SK-N-SH (cell line): Measurements from ENCODE around the gene RARG. TPM values are rescaled to one million over a fixed set of nuclear protein-coding genes. Genes with fewer than 3 reads are reported as not detected.

ENCODE experiments used
- CTCF ChIA-PET: fragments of 300-600, 350-600 bp; formaldehyde crosslinking; extraction: SDS; loops from one replicate; lab custom pipeline; 2021; lab: Yijun Ruan, JAX
- POLR2A ChIA-PET: fragments of 350-600 bp; sonication (Branson Sonifier 250); formaldehyde crosslinking; extraction: SDS; loops from one replicate; lab custom pipeline; 2020; ENCODE audit warnings: antibody characterized with exemption, inconsistent platforms; lab: Yijun Ruan, JAX
- DNase-seq: peaks from one replicate; pipeline ENCODE4 v3.0.0; 2012
- H2AFZ ChIP-seq: fragments of 200-600 bp; sonication (generic); 2 replicates; pipeline ENCODE4 v1.8.1; 2016; ENCODE audit warnings: antibody characterized with exemption, mild to moderate bottlenecking, low read depth
- H3F3A ChIP-seq: fragments of 200-600 bp; sonication (generic); replicated peaks from 2 replicates; pipeline ENCODE3; 2016; ENCODE audit warnings: antibody characterized with exemption, mild to moderate bottlenecking; ENCODE audit not compliant: insufficient read depth
- H3K27ac ChIP-seq, 2 experiments: fragments of 200-500 bp in 1 of 2; fragments of 200-600 bp in 1 of 2; sonication (Bioruptor generic) in 1 of 2; sonication (generic), shearing (Covaris generic) in 1 of 2; 2 replicates each; pipeline versions ENCODE4 v1.5.1 to v1.6.1; 2014 to 2016; ENCODE audit warnings: low read depth in 2 of 2, inconsistent platforms in 1 of 2, low read length in 1 of 2, mild to moderate bottlenecking in 1 of 2, mixed read lengths in 1 of 2
- H3K27me3 ChIP-seq: fragments of 200-600 bp; sonication (generic), shearing (Covaris generic); 2 replicates; pipeline ENCODE4 v1.6.1; 2016; ENCODE audit warnings: mixed run types; ENCODE audit not compliant: insufficient read depth
- H3K36me3 ChIP-seq, 2 experiments: fragments of 200-500 bp in 1 of 2; fragments of 200-600 bp in 1 of 2; sonication (Bioruptor generic) in 1 of 2; sonication (generic) in 1 of 2; replicated peaks in 1 of 2; 2 replicates each; pipeline versions ENCODE3 to v1.5.1; 2014 to 2016; ENCODE audit warnings: low read length in 1 of 2, mild to moderate bottlenecking in 1 of 2; ENCODE audit not compliant: insufficient read depth in 2 of 2, control insufficient read depth in 1 of 2
- H3K4me1 ChIP-seq, 2 experiments: fragments of 200-500 bp in 1 of 2; fragments of 200-600 bp in 1 of 2; sonication (Bioruptor generic) in 1 of 2; sonication (generic), shearing (Covaris generic) in 1 of 2; 2 replicates each; pipeline versions ENCODE4 v1.5.1 to v1.6.1; 2014 to 2016; ENCODE audit warnings: low read depth in 1 of 2, low read length in 1 of 2, mixed run types in 1 of 2; ENCODE audit not compliant: insufficient read depth in 2 of 2, control insufficient read depth in 1 of 2
- H3K4me2 ChIP-seq: fragments of 200-600 bp; sonication (generic), shearing (Covaris generic); 2 replicates; pipeline ENCODE4 v1.6.1; 2017; ENCODE audit warnings: mixed run types
- H3K4me3 ChIP-seq, 2 experiments: fragments of 200-500 bp in 1 of 2; fragments of 200-600 bp in 1 of 2; sonication (Bioruptor generic) in 1 of 2; sonication (generic), shearing (Covaris generic) in 1 of 2; 2 replicates each; pipeline versions ENCODE4 v1.5.1 to v1.8.1; 2014 to 2016; ENCODE audit warnings: low read depth in 2 of 2, inconsistent platforms in 1 of 2, low read length in 1 of 2, mild to moderate bottlenecking in 1 of 2, mixed read lengths in 1 of 2, moderate library complexity in 1 of 2
- H3K79me2 ChIP-seq: fragments of 200-600 bp; sonication (generic); 2 replicates; pipeline ENCODE4 v1.8.1; 2017; ENCODE audit warnings: mild to moderate bottlenecking; ENCODE audit not compliant: insufficient read depth
- H3K9ac ChIP-seq: fragments of 200-600 bp; sonication (generic); 2 replicates; pipeline ENCODE4 v1.6.1; 2017; ENCODE audit warnings: mixed run types
- H3K9me2 ChIP-seq: fragments of 200-600 bp; sonication (generic); 2 replicates; pipeline ENCODE4 v1.6.1; 2017; ENCODE audit warnings: mixed run types
- H3K9me3 ChIP-seq: fragments of 200-600 bp; sonication (generic); 2 replicates; pipeline ENCODE4 v1.6.1; 2017; ENCODE audit warnings: mixed run types, mild to moderate bottlenecking, moderate library complexity
- H4K20me1 ChIP-seq: fragments of 200-600 bp; sonication (generic); 2 replicates; pipeline ENCODE4 v1.6.1; 2017; ENCODE audit warnings: mild to moderate bottlenecking, mixed run types; ENCODE audit not compliant: insufficient read depth
- CHD2 ChIP-seq: fragments of 150-350 bp; IDR thresholded peaks from 2 replicates; pipeline ENCODE4 v1.6.1; 2018; ENCODE audit warnings: low read length; ENCODE audit not compliant: partially characterized antibody
- ELF1 ChIP-seq: IDR thresholded peaks from 2 replicates; pipeline ENCODE4 v1.4.0; 2012
- EP300 ChIP-seq, 2 experiments: IDR thresholded peaks; 2 replicates each; pipeline versions ENCODE4 v1.4.0 to v1.6.1; 2012; ENCODE audit warnings: borderline replicate concordance in 1 of 2, low read depth in 1 of 2, low read length in 1 of 2
- EZH2phosphoT487 ChIP-seq: fragments of 200-600 bp; sonication (generic); IDR thresholded peaks from 2 replicates; pipeline ENCODE4 v1.6.1; 2017; ENCODE audit warnings: low read depth, mixed run types, mild to moderate bottlenecking, antibody characterized with exemption, moderate library complexity, borderline replicate concordance
- FOSL2 ChIP-seq: IDR thresholded peaks from 2 replicates; pipeline ENCODE4 v1.4.0; 2012; ENCODE audit warnings: low read depth, mild to moderate bottlenecking, moderate library complexity, borderline replicate concordance
- FOXJ3 ChIP-seq: sonication (generic); formaldehyde crosslinking; IDR thresholded peaks from 2 replicates; pipeline ENCODE4 v1.5.1; 2020; ENCODE audit warnings: mild to moderate bottlenecking, missing genetic modification reagents
- FOXM1 ChIP-seq: IDR thresholded peaks from 2 replicates; pipeline ENCODE4 v1.4.0; 2012; ENCODE audit warnings: low read depth, mild to moderate bottlenecking
- GABPA ChIP-seq: IDR thresholded peaks from 2 replicates; pipeline ENCODE4 v1.4.0; 2012; ENCODE audit warnings: low read depth, mild to moderate bottlenecking
- GATA2 ChIP-seq: sonication (generic); formaldehyde crosslinking; IDR thresholded peaks from 2 replicates; pipeline ENCODE4 v1.5.0; 2020; ENCODE audit warnings: mild to moderate bottlenecking, missing genetic modification reagents
- JUND ChIP-seq: IDR thresholded peaks from 2 replicates; pipeline ENCODE4 v1.4.0; 2012
- MEF2A ChIP-seq: IDR thresholded peaks from 2 replicates; pipeline ENCODE4 v1.4.0; 2012; ENCODE audit warnings: low read depth, borderline replicate concordance
- NRF1 ChIP-seq: IDR thresholded peaks from 2 replicates; pipeline ENCODE4 v1.6.1; 2012; ENCODE audit warnings: low read depth, mild to moderate bottlenecking, low read length
- RXRA ChIP-seq: IDR thresholded peaks from 2 replicates; pipeline ENCODE4 v1.4.0; 2012; ENCODE audit warnings: low read depth, mild to moderate bottlenecking, borderline replicate concordance
- SIN3A ChIP-seq: IDR thresholded peaks from 2 replicates; pipeline ENCODE4 v1.6.1; 2012; ENCODE audit warnings: low read depth, mild to moderate bottlenecking, low read length, moderate library complexity, borderline replicate concordance
- TAF1 ChIP-seq: IDR thresholded peaks from 2 replicates; pipeline ENCODE4 v1.6.1; 2012; ENCODE audit warnings: low read depth, mild to moderate bottlenecking, low read length, moderate library complexity, borderline replicate concordance
- TCF12 ChIP-seq: IDR thresholded peaks from 2 replicates; pipeline ENCODE4 v1.4.0; 2012
- TEAD4 ChIP-seq: IDR thresholded peaks from 2 replicates; pipeline ENCODE4 v1.4.0; 2012; ENCODE audit warnings: mild to moderate bottlenecking, borderline replicate concordance; ENCODE audit not compliant: insufficient read depth
- YY1 ChIP-seq: IDR thresholded peaks from 2 replicates; pipeline ENCODE4 v1.4.0; 2012; ENCODE audit warnings: low read depth, mild to moderate bottlenecking
- WGBS: methylation state at CpG from one replicate; pipeline ENCODE4 v1.1.6; 2017; ENCODE audit warnings: low lambda C conversion rate; 5-methylcytosine and 5-hydroxymethylcytosine counted together
- polyA plus RNA-seq, 3 experiments: library from polyadenylated mRNA; depleted of rRNA; stranded (reverse); fragments of >200 nt; gene quantifications; 2 replicates each; pipeline ENCODE4 v1.2.3, GENCODE V29; 2012
- TF ChIP-seq, protein P1 (sequence below): IDR thresholded peaks from 2 replicates; pipeline ENCODE4; 2012
- TF ChIP-seq, protein P2 (sequence below): fragments of 200-600 bp; sonication (generic); IDR thresholded peaks from 2 replicates; pipeline ENCODE4 v1.6.1; 2017; ENCODE audit warnings: antibody characterized with exemption, mild to moderate bottlenecking, moderate library complexity
- TF ChIP-seq, protein P3 (sequence below): fragments of 150-350 bp; IDR thresholded peaks from 2 replicates; pipeline ENCODE4 v1.6.1; 2016; ENCODE audit warnings: mild to moderate bottlenecking, low read depth, low read length
- TF ChIP-seq, protein P4 (sequence below): IDR thresholded peaks from 2 replicates; pipeline ENCODE4 v1.4.0; 2012; ENCODE audit warnings: low read depth, borderline replicate concordance
- TF ChIP-seq, protein P5 (sequence below): IDR thresholded peaks from 2 replicates; pipeline ENCODE4 v1.4.0; 2012; ENCODE audit warnings: low read depth, borderline replicate concordance

RARG gene
- polyA plus RNA-seq, 1 of the 3 experiments (the other 2 are of a cell fraction), result 36.6 TPM

DNA sequence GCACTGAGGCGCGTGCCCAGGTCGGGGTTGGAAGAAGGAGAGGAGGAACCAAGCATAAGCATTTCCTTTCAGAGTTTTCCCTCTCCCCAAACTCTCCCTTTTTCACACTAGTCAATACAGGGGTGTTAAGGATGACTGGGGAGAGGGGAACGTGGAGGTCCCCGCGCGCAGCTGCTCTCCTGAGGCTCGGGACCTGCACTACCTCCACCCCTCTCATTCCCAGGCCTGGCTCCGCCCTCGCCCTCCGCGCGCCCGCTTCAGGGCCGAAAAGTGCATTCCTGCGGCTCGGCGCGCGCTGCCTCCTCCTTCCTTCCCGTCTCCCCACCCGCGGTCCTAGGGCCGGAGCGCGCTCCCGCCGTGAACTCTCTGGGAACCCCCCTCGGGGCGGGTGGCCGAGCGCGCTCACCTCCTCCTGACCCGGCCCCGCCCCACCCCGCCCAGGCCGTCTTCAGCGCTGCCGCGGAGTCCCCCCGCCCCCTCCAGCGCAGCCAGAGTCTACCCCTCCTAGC, 11.3 kb downstream of the RARG start:
- H4K20me1 ChIP-seq, result peaks cover 5% of the 10 kb centered on the region; the same call in 1 of the 2 replicates
- no peaks in the 10 kb centered on the region for H3K9me2 ChIP-seq
- peak; percentile 94 for DNase-seq
- peak overlapping the region; percentile 99 for H3K27ac ChIP-seq
- H3K79me2 ChIP-seq, result peaks cover 40% of the 10 kb centered on the region
- H3K9me3 ChIP-seq, result no peaks in the 10 kb centered on the region
- CTCF ChIA-PET, result interaction anchor here (0.7 to 14.8 kb wide), 15 partner anchors 13 to 155 kb away, joined by 3 to 363 read pairs (median 4); partner anchors contain the start of genes ESPL1, MYG1 and PFDN5
- POLR2A ChIA-PET, result interaction anchor here (0.8 to 2.6 kb wide), 4 partner anchors 31 to 74 kb away, joined by 4 to 16 read pairs (median 6); partner anchors contain the start of genes ESPL1 and PFDN5
- H2AFZ ChIP-seq, result peak overlapping the region; percentile 2; the same call in 1 of the 2 replicates
- peak overlapping the region; percentile 86 for H3K9ac ChIP-seq
- H3K27me3 ChIP-seq, result no peaks in the 10 kb centered on the region
- under 1% methylated on average over 21 of the region's 42 CpGs for WGBS
- peak overlapping the region; percentile 54 to 75 for H3K4me3 ChIP-seq
- H3K4me2 ChIP-seq, result peak overlapping the region; percentile 80
- no peaks in the 10 kb centered on the region for H3K36me3 ChIP-seq
- peaks cover 33% of the 10 kb centered on the region for H3F3A ChIP-seq
- peaks cover 52 to 58% of the 10 kb centered on the region in 2 experiments for H3K4me1 ChIP-seq
- TF ChIP-seq, protein P1, sequence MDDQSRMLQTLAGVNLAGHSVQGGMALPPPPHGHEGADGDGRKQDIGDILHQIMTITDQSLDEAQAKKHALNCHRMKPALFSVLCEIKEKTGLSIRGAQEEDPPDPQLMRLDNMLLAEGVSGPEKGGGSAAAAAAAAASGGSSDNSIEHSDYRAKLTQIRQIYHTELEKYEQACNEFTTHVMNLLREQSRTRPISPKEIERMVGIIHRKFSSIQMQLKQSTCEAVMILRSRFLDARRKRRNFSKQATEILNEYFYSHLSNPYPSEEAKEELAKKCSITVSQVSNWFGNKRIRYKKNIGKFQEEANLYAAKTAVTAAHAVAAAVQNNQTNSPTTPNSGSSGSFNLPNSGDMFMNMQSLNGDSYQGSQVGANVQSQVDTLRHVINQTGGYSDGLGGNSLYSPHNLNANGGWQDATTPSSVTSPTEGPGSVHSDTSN, result no peak
- TF ChIP-seq MEF2A (no peak), YY1 (no peak), NRF1 (no peak), FOSL2 (no peak), EZH2phosphoT487 (no peak), TEAD4 (no peak), FOXJ3 (CRISPR knock-in tag) (no peak), JUND (no peak), GATA2 (CRISPR knock-in tag) (no peak), CHD2 (no peak), FOXM1 (no peak), ELF1 (no peak; the same call in 1 of the 2 replicates), TCF12 (0 out of 2 replicates have a peak, but pooled peaks have one; percentile 2), SIN3A (no peak; the same call in 1 of the 2 replicates), EP300 (IDR thresholded peaks at IDR 0.05; ENCODE audit: borderline replicate concordance in 1 of 2, low read depth in 1 of 2, low read length in 1 of 2) (no peak), RXRA (peak; percentile 90), GABPA (no peak), TAF1 (no peak)
- TF ChIP-seq, protein P2, sequence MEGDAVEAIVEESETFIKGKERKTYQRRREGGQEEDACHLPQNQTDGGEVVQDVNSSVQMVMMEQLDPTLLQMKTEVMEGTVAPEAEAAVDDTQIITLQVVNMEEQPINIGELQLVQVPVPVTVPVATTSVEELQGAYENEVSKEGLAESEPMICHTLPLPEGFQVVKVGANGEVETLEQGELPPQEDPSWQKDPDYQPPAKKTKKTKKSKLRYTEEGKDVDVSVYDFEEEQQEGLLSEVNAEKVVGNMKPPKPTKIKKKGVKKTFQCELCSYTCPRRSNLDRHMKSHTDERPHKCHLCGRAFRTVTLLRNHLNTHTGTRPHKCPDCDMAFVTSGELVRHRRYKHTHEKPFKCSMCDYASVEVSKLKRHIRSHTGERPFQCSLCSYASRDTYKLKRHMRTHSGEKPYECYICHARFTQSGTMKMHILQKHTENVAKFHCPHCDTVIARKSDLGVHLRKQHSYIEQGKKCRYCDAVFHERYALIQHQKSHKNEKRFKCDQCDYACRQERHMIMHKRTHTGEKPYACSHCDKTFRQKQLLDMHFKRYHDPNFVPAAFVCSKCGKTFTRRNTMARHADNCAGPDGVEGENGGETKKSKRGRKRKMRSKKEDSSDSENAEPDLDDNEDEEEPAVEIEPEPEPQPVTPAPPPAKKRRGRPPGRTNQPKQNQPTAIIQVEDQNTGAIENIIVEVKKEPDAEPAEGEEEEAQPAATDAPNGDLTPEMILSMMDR, result no peak
- TF ChIP-seq, protein P3, sequence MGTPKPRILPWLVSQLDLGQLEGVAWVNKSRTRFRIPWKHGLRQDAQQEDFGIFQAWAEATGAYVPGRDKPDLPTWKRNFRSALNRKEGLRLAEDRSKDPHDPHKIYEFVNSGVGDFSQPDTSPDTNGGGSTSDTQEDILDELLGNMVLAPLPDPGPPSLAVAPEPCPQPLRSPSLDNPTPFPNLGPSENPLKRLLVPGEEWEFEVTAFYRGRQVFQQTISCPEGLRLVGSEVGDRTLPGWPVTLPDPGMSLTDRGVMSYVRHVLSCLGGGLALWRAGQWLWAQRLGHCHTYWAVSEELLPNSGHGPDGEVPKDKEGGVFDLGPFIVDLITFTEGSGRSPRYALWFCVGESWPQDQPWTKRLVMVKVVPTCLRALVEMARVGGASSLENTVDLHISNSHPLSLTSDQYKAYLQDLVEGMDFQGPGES, result no peak
- TF ChIP-seq, protein P4, sequence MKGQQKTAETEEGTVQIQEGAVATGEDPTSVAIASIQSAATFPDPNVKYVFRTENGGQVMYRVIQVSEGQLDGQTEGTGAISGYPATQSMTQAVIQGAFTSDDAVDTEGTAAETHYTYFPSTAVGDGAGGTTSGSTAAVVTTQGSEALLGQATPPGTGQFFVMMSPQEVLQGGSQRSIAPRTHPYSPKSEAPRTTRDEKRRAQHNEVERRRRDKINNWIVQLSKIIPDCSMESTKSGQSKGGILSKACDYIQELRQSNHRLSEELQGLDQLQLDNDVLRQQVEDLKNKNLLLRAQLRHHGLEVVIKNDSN, result no peak
- TF ChIP-seq, protein P5, sequence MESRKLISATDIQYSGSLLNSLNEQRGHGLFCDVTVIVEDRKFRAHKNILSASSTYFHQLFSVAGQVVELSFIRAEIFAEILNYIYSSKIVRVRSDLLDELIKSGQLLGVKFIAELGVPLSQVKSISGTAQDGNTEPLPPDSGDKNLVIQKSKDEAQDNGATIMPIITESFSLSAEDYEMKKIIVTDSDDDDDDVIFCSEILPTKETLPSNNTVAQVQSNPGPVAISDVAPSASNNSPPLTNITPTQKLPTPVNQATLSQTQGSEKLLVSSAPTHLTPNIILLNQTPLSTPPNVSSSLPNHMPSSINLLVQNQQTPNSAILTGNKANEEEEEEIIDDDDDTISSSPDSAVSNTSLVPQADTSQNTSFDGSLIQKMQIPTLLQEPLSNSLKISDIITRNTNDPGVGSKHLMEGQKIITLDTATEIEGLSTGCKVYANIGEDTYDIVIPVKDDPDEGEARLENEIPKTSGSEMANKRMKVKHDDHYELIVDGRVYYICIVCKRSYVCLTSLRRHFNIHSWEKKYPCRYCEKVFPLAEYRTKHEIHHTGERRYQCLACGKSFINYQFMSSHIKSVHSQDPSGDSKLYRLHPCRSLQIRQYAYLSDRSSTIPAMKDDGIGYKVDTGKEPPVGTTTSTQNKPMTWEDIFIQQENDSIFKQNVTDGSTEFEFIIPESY, result no peak
